Stomach (tissue), 9 donors: ENCODE results near the gene KANTR. TPM values are rescaled to one million over a fixed set of nuclear protein-coding genes. Genes with fewer than 3 reads are reported as not detected.

Experiments
- DNase-seq, 2 donors: peaks; one replicate each; pipeline versions ENCODE4 v3.0.0 to v3.0.0-alpha.2; 2013 to 2019
- H3K27ac ChIP-seq, 5 donors: fragments of 200-600 bp in 4 of 5; sonication (generic) in 4 of 5; one replicate each; pipeline ENCODE4 v1.5.1; 2013 to 2019; ENCODE audit warnings: mild to moderate bottlenecking in 1 of 5, moderate library complexity in 1 of 5
- H3K27me3 ChIP-seq, 3 donors: fragments of 200-600 bp; sonication (generic); one replicate each; pipeline ENCODE4 v1.5.1; 2017 to 2019; ENCODE audit warnings: mixed run types in 1 of 3
- H3K36me3 ChIP-seq, 4 donors: fragments of 200-600 bp; sonication (generic); 1 replicate in 3 of 4; 2 replicates in 1 of 4; pipeline ENCODE4 v1.5.1; 2016 to 2019
- H3K4me1 ChIP-seq, 4 donors: fragments of 200-600 bp; sonication (generic); one replicate each; pipeline ENCODE4 v1.5.1; 2016 to 2019
- H3K4me3 ChIP-seq, 4 donors: fragments of 200-600 bp; sonication (generic) in 3 of 4; one replicate each; pipeline ENCODE4 v1.5.1; 2016 to 2019; ENCODE audit warnings: mild to moderate bottlenecking in 1 of 4
- H3K9me3 ChIP-seq, 4 donors: fragments of 200-600 bp; sonication (generic); one replicate each; pipeline ENCODE4 v1.5.1; 2016 to 2019
- EP300 ChIP-seq: sonication (generic); formaldehyde crosslinking; IDR thresholded peaks from one replicate; pipeline ENCODE4 v1.6.1; 2017; ENCODE audit warnings: antibody characterized with exemption
- POLR2A ChIP-seq, 4 donors: fragments of 450-650 bp; IDR thresholded peaks; one replicate each; pipeline ENCODE4 v1.6.1; 2016; ENCODE audit warnings: antibody characterized with exemption in 4 of 4, control low read depth in 2 of 4, mild to moderate bottlenecking in 1 of 4, moderate library complexity in 1 of 4
- POLR2AphosphoS5 ChIP-seq, 3 donors: sonication (generic); formaldehyde crosslinking; IDR thresholded peaks; one replicate each; pipeline ENCODE4 v1.6.1; 2016; ENCODE audit warnings: antibody characterized with exemption in 3 of 3
- whole genome bisulfite sequencing, 5 donors: extraction: QIAGEN DNeasy Blood & Tissue Kit in 3 of 5; methylation state at CpG; one replicate each; pipeline versions ENCODE4 v1.1.5 to v1.1.7; 2013 to 2018; 5-methylcytosine and 5-hydroxymethylcytosine counted together
- intact Hi-C: fragments of 100-400 bp; cut with DNase I; formaldehyde crosslinking; loops from one replicate; pipeline ENCODE4 v1.15.1; 2023; ENCODE audit warnings: low total_unique reads
- polyA plus RNA-seq, 3 donors: library from polyadenylated mRNA; stranded (reverse); fragments of 200-250 nt; gene quantifications; one replicate each; pipeline ENCODE4 v1.2.3, GENCODE V29; 2013
- total RNA-seq, 5 donors: library from RNA; depleted of rRNA; stranded (reverse); fragments of >200 nt; gene quantifications; one replicate each; pipeline versions ENCODE4 v1.1.0 to v1.2.3, GENCODE V29; 2014 to 2016
- TF ChIP-seq, protein P1 (sequence below), 7 experiments: fragments of 450-650 bp in 4 of 7; fragments of 200-600 bp in 3 of 7; sonication (generic) in 3 of 7; IDR thresholded peaks; one replicate each; pipeline ENCODE4 v1.5.1; 2016 to 2019; ENCODE audit warnings: antibody characterized with exemption in 7 of 7, control low read depth in 2 of 7, mild to moderate bottlenecking in 1 of 7
- donor health status: healthy with polysubstance abuse.
- donor health status: Bipolar disorder and iron deficiency.
- donor health status: healthy.

The KANTR gene
- total and polyA plus RNA-seq, 8 donors: 1.1 to 35.6 (median 8.6) TPM

DNA sequence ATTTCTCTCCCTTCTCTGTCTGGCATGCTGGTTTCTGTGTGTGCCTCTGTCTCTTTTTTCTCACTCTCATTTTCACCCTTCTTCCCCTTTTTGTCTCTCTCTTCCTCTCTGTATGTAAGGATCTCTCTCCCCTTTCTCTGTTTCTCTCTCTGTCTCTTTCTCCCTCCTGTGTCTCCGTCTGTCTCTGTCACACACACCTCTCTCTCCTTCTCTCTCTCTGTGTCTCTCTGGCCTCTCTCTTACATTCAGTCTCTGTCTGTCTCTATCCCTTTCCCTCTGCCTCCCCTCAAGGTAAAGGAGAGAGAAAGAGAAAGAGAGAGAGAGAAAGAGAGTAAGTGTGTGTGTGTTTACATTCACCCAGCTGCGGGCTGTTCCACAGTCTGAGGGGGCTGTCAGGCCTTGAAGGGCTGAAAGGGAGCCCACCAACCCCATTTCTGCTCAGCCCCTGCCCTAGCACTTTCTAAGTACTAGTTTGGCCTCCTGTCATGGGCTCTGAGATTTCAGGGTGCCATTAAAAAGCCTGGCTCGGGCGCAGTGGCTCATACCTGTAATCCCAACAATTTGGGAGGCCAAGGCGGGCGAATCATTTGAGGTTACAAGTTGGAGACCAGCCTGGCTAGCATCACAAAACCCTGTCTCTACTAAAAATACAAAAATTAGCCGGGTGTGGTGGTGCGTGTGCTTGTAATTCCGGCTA is 21.4 kb upstream of the KANTR start:
- Histone ChIP-seq H3K27ac (peak overlapping the region; percentile 8 to 85 (median 74)), H3K4me1 (peaks cover 0 to 19% (median 2%) of the 10 kb centered on the region in 4 donors), H3K27me3 (peaks cover 0 to 4% (median 0%) of the 10 kb centered on the region in 3 donors), H3K9me3 (no peaks in the 10 kb centered on the region), H3K36me3 (no peaks in the 10 kb centered on the region), H3K4me3 (peak overlapping the region in 3 of 4 donors; percentile 28 to 39 (median 39))
- 60 to 69% (median 64%) methylated on average over 9 of the region's 9 CpGs for WGBS, 5 donors
- intact Hi-C loops: no loop called here
- no peak for TF ChIP-seq EP300
- DNase-seq: no peak

DNA sequence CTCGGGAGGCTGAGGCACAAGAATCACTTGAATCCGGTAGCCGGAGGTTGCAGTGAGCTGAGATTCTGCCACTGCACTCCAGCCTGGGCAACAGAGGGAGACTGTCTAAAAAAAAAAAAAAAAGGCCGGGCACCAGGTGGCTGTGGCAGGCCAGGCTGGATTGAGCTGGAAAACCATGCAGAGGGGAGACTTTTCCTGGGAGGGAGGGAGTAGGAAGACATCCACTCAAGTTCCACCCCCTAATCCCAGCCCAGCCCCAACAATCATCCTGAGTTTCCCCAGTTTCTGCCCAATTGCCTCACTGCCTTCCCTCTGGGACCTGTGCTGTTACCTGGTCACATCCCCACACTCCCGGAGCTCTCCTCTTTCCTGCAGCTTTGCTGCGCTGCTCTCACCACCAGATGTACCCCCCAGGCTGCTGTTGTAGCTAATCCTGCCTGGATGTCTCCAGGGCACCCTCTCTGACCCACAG is 20.8 kb upstream of the KANTR start:
- TF ChIP-seq POLR2A (IDR thresholded peaks at IDR 0.05) (no peak), POLR2AphosphoS5 (IDR thresholded peaks at IDR 0.05) (no peak), EP300 (no peak)
- TF ChIP-seq, protein P1, sequence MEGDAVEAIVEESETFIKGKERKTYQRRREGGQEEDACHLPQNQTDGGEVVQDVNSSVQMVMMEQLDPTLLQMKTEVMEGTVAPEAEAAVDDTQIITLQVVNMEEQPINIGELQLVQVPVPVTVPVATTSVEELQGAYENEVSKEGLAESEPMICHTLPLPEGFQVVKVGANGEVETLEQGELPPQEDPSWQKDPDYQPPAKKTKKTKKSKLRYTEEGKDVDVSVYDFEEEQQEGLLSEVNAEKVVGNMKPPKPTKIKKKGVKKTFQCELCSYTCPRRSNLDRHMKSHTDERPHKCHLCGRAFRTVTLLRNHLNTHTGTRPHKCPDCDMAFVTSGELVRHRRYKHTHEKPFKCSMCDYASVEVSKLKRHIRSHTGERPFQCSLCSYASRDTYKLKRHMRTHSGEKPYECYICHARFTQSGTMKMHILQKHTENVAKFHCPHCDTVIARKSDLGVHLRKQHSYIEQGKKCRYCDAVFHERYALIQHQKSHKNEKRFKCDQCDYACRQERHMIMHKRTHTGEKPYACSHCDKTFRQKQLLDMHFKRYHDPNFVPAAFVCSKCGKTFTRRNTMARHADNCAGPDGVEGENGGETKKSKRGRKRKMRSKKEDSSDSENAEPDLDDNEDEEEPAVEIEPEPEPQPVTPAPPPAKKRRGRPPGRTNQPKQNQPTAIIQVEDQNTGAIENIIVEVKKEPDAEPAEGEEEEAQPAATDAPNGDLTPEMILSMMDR (IDR thresholded peaks at IDR 0.05): no peak
- Histone ChIP-seq H3K27me3 (peaks cover 0 to 4% (median 0%) of the 10 kb centered on the region in 3 donors), H3K4me1 (peaks cover 0 to 19% (median 2%) of the 10 kb centered on the region in 4 donors), H3K4me3 (no peak overlapping the region), H3K36me3 (no peaks in the 10 kb centered on the region), H3K27ac (peak overlapping the region in 4 of 5 donors; percentile 70 to 85 (median 77)), H3K9me3 (no peaks in the 10 kb centered on the region)
- 46 to 68% (median 67%) methylated on average over 6 of the region's 6 CpGs for WGBS, 5 donors
- no peak for DNase-seq
- intact Hi-C loops: no loop called here

DNA sequence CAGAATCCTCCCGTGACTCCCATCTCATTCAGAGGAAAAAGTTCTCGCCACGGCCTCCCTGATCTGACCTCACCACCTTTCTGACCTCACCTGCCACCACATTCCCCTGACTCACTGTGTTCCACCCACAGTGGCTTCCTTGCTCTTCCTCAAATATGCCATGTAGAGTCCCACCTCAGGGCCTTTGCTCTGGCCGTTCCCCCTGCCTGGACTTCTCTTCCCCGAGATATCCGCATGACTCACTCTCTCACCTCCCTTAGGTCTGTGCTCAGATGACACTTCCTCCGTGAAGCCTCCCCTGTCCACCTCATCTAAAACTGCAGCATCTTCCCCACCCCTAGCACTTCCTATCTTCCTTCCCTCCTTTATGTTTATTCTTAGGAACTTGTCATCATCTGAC is 18.9 kb upstream of the KANTR start:
- TF ChIP-seq EP300: no peak
- TF ChIP-seq POLR2AphosphoS5 (IDR thresholded peaks at IDR 0.05): no peak
- TF ChIP-seq, protein P1 (IDR thresholded peaks at IDR 0.05): no peak
- H3K4me1 ChIP-seq: peaks cover 0 to 19% (median 2%) of the 10 kb centered on the region in 4 donors
- DNase-seq: no peak
- no peaks in the 10 kb centered on the region for H3K27me3 ChIP-seq
- WGBS, 5 donors: 68 to 78% (median 76%) methylated on average over 6 to 7 of the region's 7 CpGs
- H3K36me3 ChIP-seq: no peaks in the 10 kb centered on the region
- H3K9me3 ChIP-seq: no peaks in the 10 kb centered on the region
- intact Hi-C loops: no loop called here
- no peak overlapping the region for H3K27ac ChIP-seq
- no peak overlapping the region for H3K4me3 ChIP-seq

DNA sequence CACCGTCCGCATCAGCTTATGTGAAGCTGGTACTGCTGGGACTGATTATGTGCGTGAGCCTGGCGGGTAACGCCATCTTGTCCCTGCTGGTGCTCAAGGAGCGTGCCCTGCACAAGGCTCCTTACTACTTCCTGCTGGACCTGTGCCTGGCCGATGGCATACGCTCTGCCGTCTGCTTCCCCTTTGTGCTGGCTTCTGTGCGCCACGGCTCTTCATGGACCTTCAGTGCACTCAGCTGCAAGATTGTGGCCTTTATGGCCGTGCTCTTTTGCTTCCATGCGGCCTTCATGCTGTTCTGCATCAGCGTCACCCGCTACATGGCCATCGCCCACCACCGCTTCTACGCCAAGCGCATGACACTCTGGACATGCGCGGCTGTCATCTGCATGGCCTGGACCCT is 17.3 kb upstream of the KANTR start:
- Histone ChIP-seq H3K9me3 (no peaks in the 10 kb centered on the region), H3K27ac (no peak overlapping the region), H3K27me3 (no peaks in the 10 kb centered on the region), H3K36me3 (no peaks in the 10 kb centered on the region), H3K4me1 (peaks cover 0 to 16% (median 1%) of the 10 kb centered on the region in 4 donors), H3K4me3 (no peak overlapping the region)
- intact Hi-C loops: no loop called here
- DNase-seq: peak in 1 of 2 donors; percentile 6
- WGBS, 5 donors: 90 to 98% (median 95%) methylated on average over 20 to 21 of the region's 21 CpGs
- TF ChIP-seq POLR2AphosphoS5 (IDR thresholded peaks at IDR 0.05) (no peak), POLR2A (IDR thresholded peaks at IDR 0.05) (no peak), EP300 (no peak)

DNA sequence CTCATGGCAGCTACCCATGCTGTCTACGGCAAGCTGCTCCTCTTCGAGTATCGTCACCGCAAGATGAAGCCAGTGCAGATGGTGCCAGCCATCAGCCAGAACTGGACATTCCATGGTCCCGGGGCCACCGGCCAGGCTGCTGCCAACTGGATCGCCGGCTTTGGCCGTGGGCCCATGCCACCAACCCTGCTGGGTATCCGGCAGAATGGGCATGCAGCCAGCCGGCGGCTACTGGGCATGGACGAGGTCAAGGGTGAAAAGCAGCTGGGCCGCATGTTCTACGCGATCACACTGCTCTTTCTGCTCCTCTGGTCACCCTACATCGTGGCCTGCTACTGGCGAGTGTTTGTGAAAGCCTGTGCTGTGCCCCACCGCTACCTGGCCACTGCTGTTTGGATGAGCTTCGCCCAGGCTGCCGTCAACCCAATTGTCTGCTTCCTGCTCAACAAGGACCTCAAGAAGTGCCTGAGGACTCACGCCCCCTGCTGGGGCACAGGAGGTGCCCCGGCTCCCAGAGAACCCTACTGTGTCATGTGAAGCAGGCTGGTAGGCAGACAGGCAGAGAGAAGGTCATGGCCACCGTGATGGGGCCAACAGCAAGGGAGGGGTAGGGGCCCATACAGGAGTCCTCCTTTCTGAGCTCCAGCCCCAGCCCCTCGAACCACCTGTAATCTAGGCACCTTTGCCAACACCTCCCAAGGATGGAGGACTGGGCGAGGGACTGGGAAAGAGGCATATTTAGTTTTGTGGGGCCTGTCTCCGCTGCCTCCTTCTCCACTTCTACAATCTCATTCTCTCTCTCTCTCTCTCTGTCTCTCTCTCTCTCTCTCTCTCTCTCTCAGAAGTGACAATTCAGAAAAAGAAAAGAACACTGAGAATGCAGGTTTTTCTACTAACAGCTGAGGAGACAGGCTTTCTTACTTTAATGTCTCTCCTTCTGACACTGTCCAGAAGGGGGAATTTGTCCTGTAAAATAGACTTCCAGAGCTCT is 16.4 kb upstream of the KANTR start:
- H3K9me3 ChIP-seq: no peaks in the 10 kb centered on the region
- peaks cover 0 to 8% (median 0%) of the 10 kb centered on the region in 4 donors for H3K4me1 ChIP-seq
- DNase-seq: no peak
- no peak overlapping the region for H3K27ac ChIP-seq
- WGBS, 5 donors: 85 to 94% (median 91%) methylated on average over 17 to 27 of the region's 27 CpGs
- no peaks in the 10 kb centered on the region for H3K36me3 ChIP-seq
- TF ChIP-seq EP300: no peak
- TF ChIP-seq, protein P1 (IDR thresholded peaks at IDR 0.05): no peak
- no peak for TF ChIP-seq POLR2AphosphoS5 (IDR thresholded peaks at IDR 0.05)
- TF ChIP-seq POLR2A (IDR thresholded peaks at IDR 0.05): no peak
- no peaks in the 10 kb centered on the region for H3K27me3 ChIP-seq
- intact Hi-C loops: no loop called here
- H3K4me3 ChIP-seq: no peak overlapping the region
